GM19099 (cell line): ENCODE data around the gene HMCES.
A peak's percentile ranks its signal among the peaks of the same experiment; 100 is the strongest.

ENCODE experiments used
- POLR2A ChIP-seq: IDR thresholded peaks from 3 replicates; pipeline ENCODE4 v1.6.1; 2011; ENCODE audit warnings: low read depth; ENCODE audit not compliant: insufficient read length; ENCODE audit errors: extremely low read depth

Gene HMCES

GRCh38 chr3:129312671-129313414 is 34.2 kb downstream of the HMCES start:
- TF ChIP-seq POLR2A, result no peak

- no peak for TF ChIP-seq POLR2A
These were observed 34.7 kb downstream of the HMCES start for GRCh38 chr3:129313415-129313664.

- TF ChIP-seq POLR2A, result no peak
These were observed 35.2 kb downstream of the HMCES start for GRCh38 chr3:129313665-129314385.

DNA sequence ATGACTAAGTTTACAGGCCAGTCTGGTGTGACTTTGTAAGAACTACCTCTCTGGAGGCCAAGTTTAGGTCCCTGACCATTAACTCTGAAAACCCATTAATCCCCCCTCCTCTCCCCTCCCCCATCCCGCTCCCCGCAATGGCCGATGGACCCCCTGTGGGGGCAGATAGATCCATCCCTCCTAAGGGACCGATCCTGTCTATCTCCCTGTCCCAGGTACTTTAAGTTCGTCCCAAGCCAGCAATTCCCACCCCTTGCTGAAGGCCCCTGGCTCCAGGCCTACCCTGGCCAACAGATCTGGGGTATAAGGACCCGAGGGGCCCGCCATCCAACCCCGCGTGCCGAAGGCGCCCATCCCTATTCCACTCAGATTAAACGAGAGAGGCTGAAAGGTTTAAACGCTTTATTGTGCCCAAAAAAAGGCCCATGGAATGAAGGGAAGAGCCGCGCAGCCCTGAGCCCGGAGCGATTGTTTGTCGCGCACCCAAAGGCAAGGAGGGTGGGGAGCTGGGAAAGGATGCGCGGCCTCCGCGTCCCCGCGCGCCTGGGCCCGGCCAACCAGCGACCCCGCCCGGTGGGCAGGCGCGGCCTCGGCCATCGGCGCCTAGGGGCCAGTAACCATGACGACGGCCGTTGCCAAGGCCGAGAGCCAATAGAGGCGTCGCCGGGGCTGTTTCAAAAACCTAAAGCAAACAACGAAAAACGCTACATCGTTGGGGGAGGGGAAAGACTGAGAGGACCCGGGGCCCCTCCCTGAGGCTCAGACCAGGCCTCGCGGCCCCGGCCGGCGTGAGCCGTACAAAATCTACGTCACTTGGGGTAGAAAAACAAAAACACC is 35.9 kb downstream of the HMCES start:
- no peak for TF ChIP-seq POLR2A

DNA sequence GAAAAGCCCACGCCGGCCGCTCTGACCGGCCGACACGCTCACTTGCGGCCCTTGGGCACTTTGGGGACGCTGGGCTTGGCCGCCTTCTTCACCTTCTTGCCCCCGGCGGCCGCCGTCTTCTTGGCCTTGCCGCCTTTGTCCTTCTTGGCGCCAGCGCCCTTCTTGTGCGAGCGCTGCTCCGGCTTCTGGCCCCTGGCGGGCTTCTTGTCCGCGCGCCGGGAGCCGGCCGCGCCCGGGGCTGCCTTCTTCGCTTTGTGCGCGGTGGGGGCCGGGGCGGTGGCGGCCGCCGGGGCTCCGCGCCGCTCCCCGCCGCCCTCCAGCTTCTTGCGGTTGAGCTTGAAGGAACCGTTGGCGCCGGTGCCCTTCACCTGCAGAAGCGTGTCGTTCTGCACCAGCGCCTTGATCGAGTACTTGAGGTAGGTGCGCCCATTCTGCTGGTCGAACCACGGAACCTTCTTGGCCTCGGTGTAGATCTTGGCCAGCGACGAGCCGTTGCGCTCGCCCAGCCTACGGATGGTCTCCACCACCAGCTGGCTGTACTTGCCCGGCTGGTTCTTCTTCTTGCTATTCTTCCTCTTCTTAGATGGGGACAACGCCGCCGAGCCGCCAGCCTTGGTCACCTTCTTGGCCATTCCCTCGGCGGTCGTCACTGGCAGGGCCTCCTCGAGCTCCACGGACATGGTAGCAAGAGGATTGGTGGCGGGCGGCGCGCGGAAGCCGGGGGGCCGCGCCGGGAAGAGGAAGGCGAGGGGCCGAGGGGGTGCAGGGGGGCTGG is 36.7 kb downstream of the HMCES start:
- peak; percentile 15 for TF ChIP-seq POLR2A

- no peak for TF ChIP-seq POLR2A
These were observed 37.3 kb downstream of the HMCES start for GRCh38 chr3:129315998-129316247.

- TF ChIP-seq POLR2A, result peak; percentile 95
These were observed 37.8 kb downstream of the HMCES start for GRCh38 chr3:129316248-129317013.

DNA sequence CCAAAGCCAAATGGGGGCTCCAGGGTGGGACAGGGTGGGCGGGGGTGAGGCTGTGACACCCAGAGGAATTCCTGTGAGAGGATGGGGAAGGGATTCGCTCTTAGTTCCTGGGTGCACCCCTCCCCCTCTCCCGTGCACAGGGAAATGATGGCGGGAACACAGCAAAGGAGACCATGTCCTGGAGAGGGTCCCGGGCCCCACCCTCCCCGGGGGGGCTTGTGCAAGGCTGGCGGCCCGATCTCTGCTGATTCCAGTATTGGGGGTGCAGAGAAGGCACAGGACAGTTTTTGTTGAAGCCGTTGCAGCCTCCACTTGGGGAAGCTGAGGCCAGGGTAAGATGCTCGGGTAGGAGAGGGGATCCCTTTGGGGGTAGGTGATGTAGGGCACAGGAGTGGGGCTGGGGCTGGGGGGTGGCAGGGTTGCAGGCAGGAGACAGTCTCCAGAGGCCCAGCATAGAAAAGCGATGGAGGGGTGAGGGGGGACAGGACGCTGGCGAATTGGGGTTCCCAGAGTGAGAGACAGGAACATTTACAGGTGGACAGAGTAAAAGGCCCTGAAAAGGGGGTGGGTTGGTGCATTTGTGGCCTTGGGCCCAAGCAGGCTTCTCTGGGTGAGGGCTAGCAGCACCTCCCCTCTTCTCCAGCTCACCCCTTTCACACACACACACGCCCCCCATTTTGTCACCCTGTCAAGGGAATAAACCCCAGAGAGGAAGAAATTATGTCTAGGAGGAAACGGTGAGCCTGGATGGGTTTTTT is 38.5 kb downstream of the HMCES start:
- TF ChIP-seq POLR2A, result no peak

- TF ChIP-seq POLR2A, result no peak
These were observed 39.2 kb downstream of the HMCES start for GRCh38 chr3:129317848-129318247.

DNA sequence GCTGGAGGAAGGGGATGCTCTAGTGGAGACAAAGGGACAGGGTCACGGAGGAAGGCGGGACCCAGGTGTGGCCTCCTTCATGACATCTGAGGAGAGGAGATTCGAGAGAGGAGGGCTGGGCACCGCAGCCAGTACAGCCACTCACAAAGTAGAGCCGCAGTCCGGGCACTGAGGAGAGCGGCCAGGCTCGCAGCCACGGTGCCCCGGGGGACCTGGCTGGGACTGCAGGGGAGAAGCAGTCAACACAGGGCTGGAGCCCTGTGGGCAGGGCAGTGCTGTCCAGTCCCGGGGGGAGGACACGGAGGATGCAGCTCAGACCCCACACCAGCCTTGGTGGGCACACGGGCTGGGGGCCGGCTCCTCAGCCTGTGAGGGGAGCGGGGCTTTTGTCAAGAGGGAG is 40.3 kb downstream of the HMCES start:
- no peak for TF ChIP-seq POLR2A

DNA sequence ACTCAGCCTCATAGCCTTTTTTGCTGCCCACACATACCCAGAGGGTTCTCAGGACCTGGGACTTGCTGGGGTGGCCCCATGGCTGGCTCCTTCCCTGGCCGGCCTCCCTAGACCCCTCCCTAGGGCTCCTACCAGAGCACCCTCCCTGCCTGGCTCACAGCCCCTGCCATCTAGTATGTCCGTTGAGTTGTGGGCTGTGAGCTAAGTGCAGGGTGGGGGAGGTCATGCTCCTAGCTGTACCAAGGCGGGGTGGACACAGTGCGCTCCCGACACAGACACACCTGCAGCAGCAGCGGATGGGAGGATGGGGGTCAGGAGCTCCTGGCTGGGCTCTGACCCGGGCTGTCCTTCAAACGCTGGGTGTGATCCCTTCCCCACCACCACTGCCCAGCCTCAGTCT is 41.6 kb downstream of the HMCES start:
- TF ChIP-seq POLR2A, result no peak

GRCh38 chr3:129320825-129321487 is 42.3 kb downstream of the HMCES start:
- TF ChIP-seq POLR2A, result no peak

DNA sequence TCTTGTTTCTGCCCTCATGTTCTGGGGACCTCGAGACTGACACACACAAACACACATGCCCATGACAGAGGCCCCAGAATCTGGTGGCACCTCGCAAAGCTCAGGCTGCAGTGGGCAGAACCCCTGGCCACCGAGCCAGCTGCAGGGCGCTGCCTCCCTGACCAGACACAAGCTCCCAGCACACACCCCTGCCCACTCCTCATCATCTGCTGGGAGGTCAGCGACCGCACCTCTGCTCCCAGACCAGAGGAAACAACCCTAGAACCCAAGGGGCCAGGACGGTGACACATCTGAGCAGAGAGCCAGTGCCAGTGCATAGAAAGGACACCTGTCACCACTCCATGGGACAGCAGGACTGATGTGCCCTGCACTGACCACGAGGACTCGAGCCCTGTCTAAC is 43.2 kb downstream of the HMCES start:
- TF ChIP-seq POLR2A, result no peak

GRCh38 chr3:129323651-129324294 is 45.1 kb downstream of the HMCES start:
- TF ChIP-seq POLR2A, result no peak

GRCh38 chr3:129324855-129325254 is 46.2 kb downstream of the HMCES start:
- no peak for TF ChIP-seq POLR2A
